Measurements from ENCODE around the gene HOXB9. TPM values are rescaled to one million over a fixed set of nuclear protein-coding genes. Genes with fewer than 3 reads are reported as not detected.

Gene HOXB9
- total RNA-seq, 1 experiment from 2014 or later: 1.4 TPM

Small RNA genes within 50 kb of the gene (microRNA-seq; reads per million reads assigned to microRNA genes)
- not detected for gene MIR196A1

Other genes with a start within 250 kb of the HOXB9 start
- not detected in 2 replicates for gene SKAP1, start 196.1 kb downstream of the HOXB9 start, total RNA-seq (2022)
- not detected in 2 replicates for gene HOXB1, start 95.3 kb downstream of the HOXB9 start, total RNA-seq (2022)
- gene HOXB2, start 81.2 kb downstream of the HOXB9 start, total RNA-seq (2022): 3.0 and 4.8 TPM in 2 replicates
- 0.21 and 0.44 TPM in 2 replicates for gene HOXB4, start 48.0 kb downstream of the HOXB9 start, total RNA-seq (2022)
- 0.79 and 0.88 TPM in 2 replicates for gene HOXB3, start 36.1 kb downstream of the HOXB9 start, total RNA-seq (2022)
- gene HOXB5, start 32.6 kb downstream of the HOXB9 start, total RNA-seq (2022): not detected in 2 replicates
- 0.37 TPM in 1 of 2 replicates, not detected in the other for gene HOXB6, start 21.4 kb downstream of the HOXB9 start, total RNA-seq (2022)
- not detected in 2 replicates for gene HOXB7, start 15.3 kb downstream of the HOXB9 start, total RNA-seq (2022)
- not detected in 2 replicates for gene HOXB8, start 11.1 kb downstream of the HOXB9 start, total RNA-seq (2022)
- not detected in 2 replicates for gene PRAC1, start 96.2 kb upstream of the HOXB9 start, total RNA-seq (2022)
- not detected in 2 replicates for gene PRAC2, start 96.8 kb upstream of the HOXB9 start, total RNA-seq (2022)
- not detected in 2 replicates for gene HOXB13, start 102.4 kb upstream of the HOXB9 start, total RNA-seq (2022)
- not detected in 2 replicates for gene TTLL6, start 190.9 kb upstream of the HOXB9 start, total RNA-seq (2022)
- 96.1 and 113 TPM in 2 replicates for gene CALCOCO2, start 204.7 kb upstream of the HOXB9 start, total RNA-seq (2022)

Data from MCF 10A (cell line).